ENCODE measurements around the gene NREP.

The NREP gene

DNA sequence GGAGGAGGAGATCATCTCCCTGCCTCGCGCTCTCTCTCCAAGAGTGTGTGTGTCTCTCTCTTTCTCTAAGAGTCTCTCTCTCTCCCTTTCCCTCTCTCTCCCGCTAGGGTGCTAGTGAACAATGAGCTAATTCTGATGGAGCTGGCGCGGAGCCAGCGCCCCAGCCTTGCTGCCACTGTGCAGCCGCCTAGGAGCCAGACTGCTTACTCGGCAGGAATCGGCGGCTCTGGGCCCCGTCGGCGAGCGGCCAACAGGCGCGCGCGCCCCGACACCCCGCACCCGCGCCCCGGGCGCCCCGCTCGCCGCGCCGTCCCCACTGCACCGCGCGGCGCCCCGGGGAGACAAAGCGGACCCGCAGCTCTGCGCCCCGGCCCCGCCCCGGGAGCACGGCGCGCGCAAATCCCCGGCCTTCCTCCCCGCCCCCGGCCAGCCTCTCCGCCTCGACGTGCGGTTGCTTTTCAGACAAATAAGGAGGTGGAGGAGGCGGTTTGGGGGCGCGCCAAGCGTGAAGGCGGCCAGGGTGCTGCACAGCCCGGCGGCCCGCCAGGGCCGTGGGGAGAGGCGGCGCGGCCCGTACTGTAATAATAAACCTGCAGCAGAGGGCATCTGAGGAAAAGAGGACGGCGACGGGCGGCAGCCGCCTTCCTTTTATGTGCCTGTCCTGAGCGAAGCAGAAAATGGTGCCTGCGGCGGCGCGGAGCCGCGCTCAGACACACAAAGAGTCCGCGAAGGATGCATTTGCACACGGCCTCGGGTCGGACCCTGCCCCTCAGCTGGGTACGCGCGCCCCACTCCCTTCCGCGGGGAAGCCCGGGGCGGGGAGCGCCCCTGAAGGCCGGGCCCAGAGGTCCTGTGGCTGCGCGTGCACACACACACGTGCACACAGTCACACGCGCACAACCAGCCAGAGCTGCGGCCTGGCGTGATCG is 625 bp upstream of the NREP start:
- H3K27ac ChIP-seq (replicated peaks): peak overlapping the region; percentile 96
- TF ChIP-seq POLR2AphosphoS5 (IDR thresholded peaks at IDR 0.05; ENCODE audit: low read depth) (peak; percentile 68; the same call in 1 of the 2 replicates), GABPA (IDR thresholded peaks at IDR 0.05; ENCODE audit: low read depth) (no peak)
- TF ChIP-seq, protein P1, sequence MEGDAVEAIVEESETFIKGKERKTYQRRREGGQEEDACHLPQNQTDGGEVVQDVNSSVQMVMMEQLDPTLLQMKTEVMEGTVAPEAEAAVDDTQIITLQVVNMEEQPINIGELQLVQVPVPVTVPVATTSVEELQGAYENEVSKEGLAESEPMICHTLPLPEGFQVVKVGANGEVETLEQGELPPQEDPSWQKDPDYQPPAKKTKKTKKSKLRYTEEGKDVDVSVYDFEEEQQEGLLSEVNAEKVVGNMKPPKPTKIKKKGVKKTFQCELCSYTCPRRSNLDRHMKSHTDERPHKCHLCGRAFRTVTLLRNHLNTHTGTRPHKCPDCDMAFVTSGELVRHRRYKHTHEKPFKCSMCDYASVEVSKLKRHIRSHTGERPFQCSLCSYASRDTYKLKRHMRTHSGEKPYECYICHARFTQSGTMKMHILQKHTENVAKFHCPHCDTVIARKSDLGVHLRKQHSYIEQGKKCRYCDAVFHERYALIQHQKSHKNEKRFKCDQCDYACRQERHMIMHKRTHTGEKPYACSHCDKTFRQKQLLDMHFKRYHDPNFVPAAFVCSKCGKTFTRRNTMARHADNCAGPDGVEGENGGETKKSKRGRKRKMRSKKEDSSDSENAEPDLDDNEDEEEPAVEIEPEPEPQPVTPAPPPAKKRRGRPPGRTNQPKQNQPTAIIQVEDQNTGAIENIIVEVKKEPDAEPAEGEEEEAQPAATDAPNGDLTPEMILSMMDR (IDR thresholded peaks at IDR 0.05; ENCODE audit: insufficient read depth, low read length): no peak
- TF ChIP-seq, protein P2, sequence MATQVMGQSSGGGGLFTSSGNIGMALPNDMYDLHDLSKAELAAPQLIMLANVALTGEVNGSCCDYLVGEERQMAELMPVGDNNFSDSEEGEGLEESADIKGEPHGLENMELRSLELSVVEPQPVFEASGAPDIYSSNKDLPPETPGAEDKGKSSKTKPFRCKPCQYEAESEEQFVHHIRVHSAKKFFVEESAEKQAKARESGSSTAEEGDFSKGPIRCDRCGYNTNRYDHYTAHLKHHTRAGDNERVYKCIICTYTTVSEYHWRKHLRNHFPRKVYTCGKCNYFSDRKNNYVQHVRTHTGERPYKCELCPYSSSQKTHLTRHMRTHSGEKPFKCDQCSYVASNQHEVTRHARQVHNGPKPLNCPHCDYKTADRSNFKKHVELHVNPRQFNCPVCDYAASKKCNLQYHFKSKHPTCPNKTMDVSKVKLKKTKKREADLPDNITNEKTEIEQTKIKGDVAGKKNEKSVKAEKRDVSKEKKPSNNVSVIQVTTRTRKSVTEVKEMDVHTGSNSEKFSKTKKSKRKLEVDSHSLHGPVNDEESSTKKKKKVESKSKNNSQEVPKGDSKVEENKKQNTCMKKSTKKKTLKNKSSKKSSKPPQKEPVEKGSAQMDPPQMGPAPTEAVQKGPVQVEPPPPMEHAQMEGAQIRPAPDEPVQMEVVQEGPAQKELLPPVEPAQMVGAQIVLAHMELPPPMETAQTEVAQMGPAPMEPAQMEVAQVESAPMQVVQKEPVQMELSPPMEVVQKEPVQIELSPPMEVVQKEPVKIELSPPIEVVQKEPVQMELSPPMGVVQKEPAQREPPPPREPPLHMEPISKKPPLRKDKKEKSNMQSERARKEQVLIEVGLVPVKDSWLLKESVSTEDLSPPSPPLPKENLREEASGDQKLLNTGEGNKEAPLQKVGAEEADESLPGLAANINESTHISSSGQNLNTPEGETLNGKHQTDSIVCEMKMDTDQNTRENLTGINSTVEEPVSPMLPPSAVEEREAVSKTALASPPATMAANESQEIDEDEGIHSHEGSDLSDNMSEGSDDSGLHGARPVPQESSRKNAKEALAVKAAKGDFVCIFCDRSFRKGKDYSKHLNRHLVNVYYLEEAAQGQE (IDR thresholded peaks at IDR 0.05; ENCODE audit: insufficient replicate concordance, low read depth): peak; percentile 39
- DNase-seq (ENCODE audit: low read depth in 1 of 2, low spot score in 1 of 2): peak; percentile 62 to 87
- H3K4me3 ChIP-seq (replicated peaks; ENCODE audit: insufficient read depth, low read length): peak overlapping the region; percentile 42
- no peaks in the 10 kb centered on the region for H3K27me3 ChIP-seq (ENCODE audit: insufficient read depth, poor library complexity, severe bottlenecking)

GRCh38 chr5:111755942-111756381 is 1.0 kb downstream of the NREP start:
- TF ChIP-seq POLR2AphosphoS5 (IDR thresholded peaks at IDR 0.05; ENCODE audit: low read depth) (no peak), GABPA (IDR thresholded peaks at IDR 0.05; ENCODE audit: low read depth) (no peak), SPI1 (IDR thresholded peaks at IDR 0.05; ENCODE audit: borderline replicate concordance, low read depth) (no peak)
- TF ChIP-seq, protein P1 (IDR thresholded peaks at IDR 0.05; ENCODE audit: insufficient read depth, low read length): no peak
- TF ChIP-seq, protein P2 (IDR thresholded peaks at IDR 0.05; ENCODE audit: insufficient replicate concordance, low read depth): no peak
- H3K27ac ChIP-seq (replicated peaks): peak overlapping the region; percentile 14; the same call in 1 of the 2 replicates
- no peaks in the 10 kb centered on the region for H3K27me3 ChIP-seq (ENCODE audit: insufficient read depth, poor library complexity, severe bottlenecking)
- peak overlapping the region; percentile 51 for H3K4me3 ChIP-seq (replicated peaks; ENCODE audit: insufficient read depth, low read length)
- DNase-seq (ENCODE audit: low read depth in 1 of 2, low spot score in 1 of 2): no peak

DNA sequence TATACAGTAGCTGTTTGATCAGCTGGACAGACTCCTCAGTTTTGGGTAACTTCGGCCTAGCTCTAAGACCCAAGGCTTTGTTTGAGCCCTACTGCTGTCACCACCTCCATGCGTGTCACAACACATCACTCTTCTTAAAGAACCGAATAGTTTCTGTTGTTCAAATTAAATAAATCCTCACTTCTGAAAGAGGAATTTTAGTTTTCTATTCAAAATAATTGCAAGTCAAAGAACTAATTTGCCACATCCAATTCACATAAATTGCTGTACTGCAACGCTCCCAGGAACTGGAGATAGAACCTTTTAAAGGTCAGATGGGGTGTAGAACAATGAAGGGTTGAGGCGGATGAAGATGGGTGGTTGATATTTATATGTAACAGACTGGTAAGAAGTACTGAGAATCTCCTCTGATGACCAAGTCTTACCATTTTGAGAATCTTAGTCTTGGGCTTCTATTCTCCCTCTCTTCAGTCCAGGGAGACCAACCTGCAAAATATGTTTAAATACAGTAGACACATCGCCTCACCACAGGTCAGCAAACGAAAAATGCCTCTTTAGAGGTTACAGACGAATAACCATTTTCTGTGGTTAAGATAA is 1.6 kb downstream of the NREP start:
- TF ChIP-seq, protein P1 (IDR thresholded peaks at IDR 0.05; ENCODE audit: insufficient read depth, low read length): no peak
- TF ChIP-seq SPI1 (IDR thresholded peaks at IDR 0.05; ENCODE audit: borderline replicate concordance, low read depth): no peak
- no peak for TF ChIP-seq GABPA (IDR thresholded peaks at IDR 0.05; ENCODE audit: low read depth)
- no peak for TF ChIP-seq POLR2AphosphoS5 (IDR thresholded peaks at IDR 0.05; ENCODE audit: low read depth)
- TF ChIP-seq, protein P2 (IDR thresholded peaks at IDR 0.05; ENCODE audit: insufficient replicate concordance, low read depth): no peak
- peak overlapping the region; percentile 51 for H3K4me3 ChIP-seq (replicated peaks; ENCODE audit: insufficient read depth, low read length)
- no peaks in the 10 kb centered on the region for H3K27me3 ChIP-seq (ENCODE audit: insufficient read depth, poor library complexity, severe bottlenecking)
- DNase-seq (ENCODE audit: low read depth in 1 of 2, low spot score in 1 of 2): no peak
- peak overlapping the region; percentile 14; the same call in 1 of the 2 replicates for H3K27ac ChIP-seq (replicated peaks)

All from HL-60 (cell line).